Umbilical cord (tissue), 2 donors: ENCODE results near the gene SLC27A1. TPM values are rescaled to one million over a fixed set of nuclear protein-coding genes. Genes with fewer than 3 reads are reported as not detected.
A peak's percentile ranks its signal among the peaks of the same experiment; 100 is the strongest.
"Not testable (repeated sequence)": the region's sequence is repeated elsewhere in the genome, so short reads cannot be mapped to it uniquely, and the experiment has no call there.

ENCODE experiments used
- DNase-seq: peaks from one replicate; pipeline ENCODE4 v3.0.0-alpha.2; 2015; ENCODE audit warnings: low spot score
- total RNA-seq: library from RNA; depleted of rRNA; stranded (reverse); fragments of >200 nt; gene quantifications from one replicate; pipeline ENCODE4 v1.2.3, GENCODE V29; 2014; ENCODE audit warnings: low replicate concordance; ENCODE audit not compliant: insufficient read depth

SLC27A1 gene
- total RNA-seq, 1 donor from 2014 or later = 15.4 TPM

- no peak for DNase-seq
Observed at GRCh38 chr19:17510220-17510993, 40.1 kb downstream of the SLC27A1 start.

GRCh38 chr19:17511724-17512573, 41.6 kb downstream of the SLC27A1 start:
- DNase-seq = peak; percentile 86

- DNase-seq = no peak
Observed at GRCh38 chr19:17512574-17512939, 42.2 kb downstream of the SLC27A1 start.

- DNase-seq = no peak
Observed at GRCh38 chr19:17515408-17516149, 45.3 kb downstream of the SLC27A1 start.

- no peak for DNase-seq
Observed at GRCh38 chr19:17517898-17518297, 47.6 kb downstream of the SLC27A1 start.

GRCh38 chr19:17518654-17519053, 48.3 kb downstream of the SLC27A1 start:
- not testable (repeated sequence) for DNase-seq

- no peak for DNase-seq
Observed at GRCh38 chr19:17519967-17520366, 49.6 kb downstream of the SLC27A1 start.

- no peak for DNase-seq
Observed at GRCh38 chr19:17520865-17521264, 50.5 kb downstream of the SLC27A1 start.

- DNase-seq = peak; percentile 45
Observed at GRCh38 chr19:17522988-17523872, 52.9 kb downstream of the SLC27A1 start.

GRCh38 chr19:17524651-17525050, 54.3 kb downstream of the SLC27A1 start:
- DNase-seq = no peak

- no peak for DNase-seq
Observed at GRCh38 chr19:17525141-17525540, 54.8 kb downstream of the SLC27A1 start.

GRCh38 chr19:17526922-17527321, 56.6 kb downstream of the SLC27A1 start:
- no peak for DNase-seq

GRCh38 chr19:17527326-17527725, 57.0 kb downstream of the SLC27A1 start:
- no peak for DNase-seq

GRCh38 chr19:17528610-17529009, 58.3 kb downstream of the SLC27A1 start:
- DNase-seq = no peak

- no peak for DNase-seq
Observed at GRCh38 chr19:17529239-17530158, 59.2 kb downstream of the SLC27A1 start.

GRCh38 chr19:17530586-17530985, 60.3 kb downstream of the SLC27A1 start:
- DNase-seq = no peak

GRCh38 chr19:17532116-17532515, 61.8 kb downstream of the SLC27A1 start:
- DNase-seq = no peak

GRCh38 chr19:17532557-17532956, 62.2 kb downstream of the SLC27A1 start:
- no peak for DNase-seq

- no peak for DNase-seq
Observed at GRCh38 chr19:17534767-17535166, 64.4 kb downstream of the SLC27A1 start.

- DNase-seq = no peak
Observed at GRCh38 chr19:17536955-17537354, 66.6 kb downstream of the SLC27A1 start.
